ENCODE measurements around the gene NME9. TPM values are rescaled to one million over a fixed set of nuclear protein-coding genes. Genes with fewer than 3 reads are reported as not detected.

NME9 gene
- total RNA-seq, 1 experiment from 2014 or later: not detected

GRCh38 chr3:138347960-138348753 is 18.5 kb upstream of the NME9 start, which contains the start of gene MRAS:
MRAS (plus strand) TSS chr3:138348579; CDS start chr3:138372884, 24,305 bp downstream.
- Mint-ChIP-seq H3K9me3 (peaks cover 0 to 2% of the 10 kb centered on the region in 2 experiments; a peak in 2 of 5 replicates), H3K4me1 (peaks cover 16 to 17% of the 10 kb centered on the region in 2 experiments), H3K27ac (peak within 1 kb of the TSS; percentile 78 to 95 (median 94); a peak in 6 of 7 replicates), H3K4me3 (peak within 1 kb of the TSS; percentile 84 to 92), H3K36me3 (ENCODE audit: insufficient read depth in 1 of 3, low read depth in 3 of 3) (no peaks in the 10 kb centered on the region), H3K27me3 (ENCODE audit: low read depth) (peaks cover 30% of the 10 kb centered on the region)
- Histone ChIP-seq H3K56ac (ENCODE audit: insufficient read length, low read depth, low read length) (no peak within 1 kb of the TSS), H3K18ac (ENCODE audit: insufficient read length, low read depth, low read length) (peak within 1 kb of the TSS; percentile 72), H4K5ac (ENCODE audit: insufficient read length, low read depth, low read length) (no peak within 1 kb of the TSS), H2BK12ac (ENCODE audit: insufficient read length, low read depth, low read length) (no peak within 1 kb of the TSS), H2AFZ (ENCODE audit: low read length) (peak within 1 kb of the TSS; percentile 59), H3K4me1 (ENCODE audit: insufficient read depth, low read length) (no peaks in the 10 kb centered on the region), H3T11ph (ENCODE audit: low read length) (no peak within 1 kb of the TSS), H4K8ac (replicated peaks; ENCODE audit: insufficient read length, low read depth, low read length) (no peak within 1 kb of the TSS), H2AK5ac (ENCODE audit: insufficient read length, low read length) (no peak within 1 kb of the TSS), H2BK120ac (ENCODE audit: low read depth, low read length, poor library complexity, severe bottlenecking) (no peak within 1 kb of the TSS), H3K23me2 (ENCODE audit: insufficient read length, low read depth, low read length, poor library complexity, severe bottlenecking) (peaks cover 9% of the 10 kb centered on the region), H3K9me3 (ENCODE audit: control insufficient read depth, low read depth, low read length) (no peaks in the 10 kb centered on the region), H3K4me2 (ENCODE audit: insufficient read depth, insufficient read length, low read length) (peak within 1 kb of the TSS; percentile 72), H3K27me3 (ENCODE audit: insufficient read depth, low read length) (0 out of 2 replicates have a peak, but pooled peaks cover 2% of the 10 kb centered on the region), H3K9ac (ENCODE audit: extremely low read depth, insufficient read length, low read length) (peak within 1 kb of the TSS; percentile 57), H2BK15ac (ENCODE audit: low read depth, low read length) (no peak within 1 kb of the TSS), H3K23ac (ENCODE audit: insufficient read length, low read depth, low read length) (no peak within 1 kb of the TSS), H2BK5ac (ENCODE audit: insufficient read length, low read length) (no peak within 1 kb of the TSS), H3K79me2 (ENCODE audit: insufficient read depth, low read length) (no peaks in the 10 kb centered on the region), H2BK20ac (ENCODE audit: low read depth, low read length, poor library complexity, severe bottlenecking) (no peak within 1 kb of the TSS), H3K4ac (ENCODE audit: low read depth, low read length) (no peak within 1 kb of the TSS), H4K91ac (ENCODE audit: insufficient read length, low read depth, low read length) (no peak within 1 kb of the TSS), H4K20me1 (ENCODE audit: control insufficient read depth, insufficient read depth, insufficient read length) (no peaks in the 10 kb centered on the region), H3K79me1 (ENCODE audit: insufficient read depth, low read depth, low read length, poor library complexity, severe bottlenecking) (no peaks in the 10 kb centered on the region), H3K14ac (ENCODE audit: insufficient read depth, low read length) (peak within 1 kb of the TSS; percentile 88), H3K27ac (ENCODE audit: insufficient read length, low read depth, low read length) (no peak within 1 kb of the TSS)
- DNase-seq: peak; percentile 78
- TF ChIP-seq CTCF (conservative IDR thresholded peaks at IDR 0.05): peak; percentile 67
- WGBS (ENCODE audit: extremely low coverage, insufficient read length, low lambda C conversion rate): no CpG with 5 or more reads among the region's 93 CpGs
